HG02759 (cell line): ENCODE measurements around the gene TAF11L6.
"Not testable (repeated sequence)": the region's sequence is repeated elsewhere in the genome, so short reads cannot be mapped to it uniquely, and the experiment has no call there.

Experiments used
- ATAC-seq: cut with Tn5 transposase; IDR thresholded peaks from one replicate; pipeline ENCODE4 v1.9.1; 2021; ENCODE audit warnings: mild to moderate bottlenecking, moderate library complexity; ENCODE audit not compliant: unreplicated experiment

The TAF11L6 gene

DNA sequence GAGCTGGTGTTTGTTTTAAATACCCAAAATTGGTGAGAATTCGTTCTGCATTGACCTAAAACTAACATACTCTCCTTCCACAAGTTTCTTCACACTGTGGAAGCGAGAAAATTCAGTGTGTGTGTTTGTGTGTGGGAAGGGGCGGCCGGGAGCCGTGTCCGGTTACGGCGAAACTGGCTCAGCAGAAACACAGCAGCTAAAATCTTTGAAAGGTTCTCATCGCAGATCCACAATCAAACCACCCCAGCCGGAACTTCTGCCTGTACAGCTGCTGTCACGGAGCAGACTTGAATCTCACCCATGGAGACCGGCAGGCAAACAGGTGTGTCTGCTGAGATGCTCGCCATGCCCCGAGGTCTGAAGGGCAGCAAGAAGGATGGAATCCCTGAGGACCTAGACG lies at the start of gene TAF11L6:
TSS of gene TAF11L6 (plus strand) at position 301 of the 400 bp plus-strand sequence.
- ATAC-seq: not testable (repeated sequence)

DNA sequence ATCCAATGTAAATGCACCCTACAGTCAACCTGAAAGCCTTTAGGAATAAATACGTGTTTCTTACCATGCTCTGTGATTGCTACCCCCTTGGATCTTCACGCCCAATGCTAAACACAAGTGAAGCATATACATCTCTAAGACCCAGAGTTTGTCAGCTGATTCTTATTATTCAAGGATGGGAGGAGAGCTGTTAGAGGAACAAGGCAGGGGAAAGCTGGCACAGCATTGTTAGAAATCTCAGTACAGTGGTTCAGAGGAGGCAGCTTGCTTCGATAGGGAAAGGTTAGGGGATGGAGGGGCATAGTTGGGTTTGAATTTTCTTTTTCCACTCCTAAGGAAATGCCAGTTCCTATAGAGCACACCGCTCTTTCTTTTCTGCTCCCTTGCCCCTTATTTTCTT lies 47.1 kb upstream of the TAF11L6 start:
- no peak for ATAC-seq

DNA sequence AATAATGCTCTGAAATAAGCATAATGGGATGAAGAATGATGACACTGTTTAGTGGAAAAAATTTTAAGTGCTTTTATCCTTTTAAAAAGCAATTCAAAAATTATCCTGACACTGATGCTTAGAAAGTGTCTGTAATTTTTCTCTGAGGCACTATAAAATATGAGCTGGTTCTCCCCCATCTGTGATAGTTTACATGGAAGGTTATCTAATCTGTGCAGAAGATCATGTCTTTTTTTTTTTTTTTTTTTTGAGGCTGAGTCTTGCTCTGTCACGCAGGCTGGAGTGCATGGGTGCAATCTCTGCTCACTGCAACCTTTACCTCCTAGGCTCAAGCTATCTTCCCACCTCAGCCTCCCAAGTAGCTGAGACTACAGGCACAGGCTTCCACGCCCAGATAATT lies 45.7 kb upstream of the TAF11L6 start:
- ATAC-seq: no peak

GRCh38 chr5:17486464-17487173 lies 41.9 kb upstream of the TAF11L6 start:
- not testable (repeated sequence) for ATAC-seq

DNA sequence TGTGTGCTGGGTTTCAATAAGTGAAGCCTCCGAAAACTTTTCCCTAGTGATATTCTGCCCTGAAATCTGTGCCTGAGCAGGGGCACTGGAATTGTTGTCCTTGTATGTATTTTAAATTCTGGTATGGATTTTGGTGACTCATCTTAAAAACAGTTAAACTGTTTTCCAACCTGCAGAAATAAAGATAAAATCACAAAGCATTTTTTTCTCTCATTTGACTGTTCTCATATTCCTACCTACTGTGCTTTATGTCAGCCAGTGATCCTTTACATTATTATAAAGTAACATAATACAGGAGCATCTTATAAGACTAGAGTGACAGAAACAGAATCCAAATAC lies 41.3 kb upstream of the TAF11L6 start:
- ATAC-seq: no peak

- not testable (repeated sequence) for ATAC-seq
These were observed 37.2 kb upstream of the TAF11L6 start for GRCh38 chr5:17491257-17491656.

- no peak for ATAC-seq
These were observed 35.7 kb upstream of the TAF11L6 start for GRCh38 chr5:17492770-17493169.

GRCh38 chr5:17497446-17497845 lies 31.0 kb upstream of the TAF11L6 start:
- ATAC-seq: no peak

DNA sequence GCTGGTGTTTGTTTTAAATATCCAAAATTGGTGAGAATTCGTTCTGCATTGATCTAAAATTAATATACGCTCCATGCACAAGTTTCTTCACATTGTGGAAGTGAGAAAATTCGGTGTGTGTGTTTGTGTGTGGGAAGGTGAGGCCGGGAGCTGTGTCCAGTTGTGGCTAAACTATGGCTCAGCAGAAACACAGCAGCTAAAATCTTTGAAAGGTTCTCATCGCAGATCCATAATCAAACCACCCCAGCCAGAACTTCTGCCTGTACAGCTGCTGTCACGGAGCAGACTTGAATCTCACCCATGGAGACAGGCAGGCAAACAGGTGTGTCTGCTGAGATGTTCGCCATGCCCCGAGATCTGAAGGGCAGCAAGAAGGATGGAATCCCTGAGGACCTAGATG lies 30.5 kb upstream of the TAF11L6 start, which contains the start of gene TAF11L2:
TSS of gene TAF11L2 (plus strand) at position 301 of the 400 bp plus-strand sequence.
- ATAC-seq: not testable (repeated sequence)

DNA sequence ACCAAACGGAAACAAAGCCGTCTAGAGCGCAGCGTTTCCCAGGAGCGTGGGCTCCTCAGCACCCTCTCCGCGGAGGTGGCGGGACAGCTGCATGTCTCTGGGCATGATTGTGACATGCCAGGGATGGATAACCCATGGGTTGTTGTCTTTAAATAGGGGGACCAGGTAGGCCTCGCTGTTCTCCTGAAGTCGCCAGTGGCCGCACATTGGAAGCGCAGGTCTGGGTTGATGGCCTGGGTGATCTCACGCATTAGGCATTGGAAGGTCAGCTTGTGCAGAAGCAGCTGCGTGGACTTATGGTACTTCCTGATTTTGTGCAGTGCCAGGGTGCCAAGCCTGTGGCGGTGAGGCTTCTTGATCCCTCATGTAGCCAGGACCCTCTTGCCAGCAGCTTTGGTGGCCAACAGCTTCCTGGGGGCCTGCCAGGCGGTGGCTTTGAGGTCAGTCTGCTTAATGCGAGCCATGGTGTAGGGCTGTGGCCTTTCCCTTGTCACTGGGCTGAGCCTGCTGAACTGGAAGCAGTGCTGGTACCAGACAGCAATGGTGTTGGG lies 16.6 kb upstream of the TAF11L6 start:
- no peak for ATAC-seq

GRCh38 chr5:17517526-17517925 lies 10.9 kb upstream of the TAF11L6 start:
- ATAC-seq: not testable (repeated sequence)

DNA sequence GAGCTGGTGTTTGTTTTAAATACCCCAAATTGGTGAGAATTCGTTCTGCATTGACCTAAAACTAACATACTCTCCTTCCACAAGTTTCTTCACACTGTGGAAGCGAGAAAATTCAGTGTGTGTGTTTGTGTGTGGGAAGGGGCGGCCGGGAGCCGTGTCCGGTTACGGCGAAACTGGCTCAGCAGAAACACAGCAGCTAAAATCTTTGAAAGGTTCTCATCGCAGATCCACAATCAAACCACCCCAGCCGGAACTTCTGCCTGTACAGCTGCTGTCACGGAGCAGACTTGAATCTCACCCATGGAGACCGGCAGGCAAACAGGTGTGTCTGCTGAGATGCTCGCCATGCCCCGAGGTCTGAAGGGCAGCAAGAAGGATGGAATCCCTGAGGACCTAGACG lies 10.4 kb upstream of the TAF11L6 start, which contains the start of gene TAF11L3:
TSS of gene TAF11L3 (plus strand) at position 301 of the 400 bp plus-strand sequence.
- not testable (repeated sequence) for ATAC-seq

- ATAC-seq: not testable (repeated sequence)
These were observed 9.0 kb upstream of the TAF11L6 start for GRCh38 chr5:17519508-17519907.

GRCh38 chr5:17521501-17521900 lies 7.0 kb upstream of the TAF11L6 start, which contains the start of gene TAF11L4:
TAF11L4 (plus strand) TSS chr5:17521801.
- not testable (repeated sequence) for ATAC-seq

GRCh38 chr5:17524935-17525334 lies 3.5 kb upstream of the TAF11L6 start, which contains the start of gene TAF11L5:
TAF11L5 (plus strand) TSS chr5:17525235.
- ATAC-seq: not testable (repeated sequence)

DNA sequence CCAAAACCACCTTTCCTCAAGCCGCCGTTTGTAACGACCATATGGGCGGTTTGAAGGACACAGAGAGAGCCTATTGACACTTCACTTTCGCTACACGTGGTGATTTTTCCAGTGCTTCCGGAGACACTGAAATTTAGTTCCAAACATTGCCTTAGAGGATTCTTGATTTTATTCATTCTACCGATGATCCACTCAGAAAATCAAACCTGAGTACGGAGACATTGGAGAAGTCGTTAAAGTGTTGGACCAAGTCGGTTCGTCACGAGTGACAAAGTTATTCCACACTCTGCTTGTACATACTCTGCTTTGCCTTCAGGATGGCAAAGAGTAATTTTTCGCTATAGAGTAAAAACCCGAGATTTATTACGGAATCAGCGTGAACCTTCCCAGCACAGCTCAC lies 2.0 kb upstream of the TAF11L6 start:
- not testable (repeated sequence) for ATAC-seq
